ENCODE data around the gene PSENEN.
A peak's percentile ranks its signal among the peaks of the same experiment; 100 is the strongest.

PSENEN gene

GRCh38 chr19:35744430-35745327, 772 bp upstream of the PSENEN start:
- Histone ChIP-seq H3K36me3 (ENCODE audit: low read length) (no peaks in the 10 kb centered on the region), H3K9me3 (ENCODE audit: insufficient read depth, low read length) (no peaks in the 10 kb centered on the region), H3K27ac (ENCODE audit: low read depth, low read length) (peak overlapping the region; percentile 86), H3F3A (ENCODE audit: insufficient read depth) (peaks cover 14% of the 10 kb centered on the region), H4K20me1 (ENCODE audit: low read depth, low read length) (no peaks in the 10 kb centered on the region), H3K27me3 (ENCODE audit: low read length) (no peaks in the 10 kb centered on the region), H3K4me2 (ENCODE audit: low read depth, low read length, poor library complexity, severe bottlenecking) (peak overlapping the region; percentile 75), H2AFZ (ENCODE audit: low read depth, low read length, severe bottlenecking) (peak overlapping the region; percentile 49), H3K9ac (ENCODE audit: low read length) (peak overlapping the region; percentile 75), H3K4me3 (ENCODE audit: insufficient read depth, low read length, poor library complexity, severe bottlenecking) (peak overlapping the region; percentile 76), H3K79me2 (ENCODE audit: insufficient read depth, low read length) (peaks cover 11% of the 10 kb centered on the region), H3K9me2 (replicated peaks; ENCODE audit: insufficient read depth, low read length) (no peaks in the 10 kb centered on the region)
- no peak for TF ChIP-seq EZH2phosphoT487 (conservative IDR thresholded peaks at IDR 0.05; ENCODE audit: low read length)
- TF ChIP-seq, protein P1, sequence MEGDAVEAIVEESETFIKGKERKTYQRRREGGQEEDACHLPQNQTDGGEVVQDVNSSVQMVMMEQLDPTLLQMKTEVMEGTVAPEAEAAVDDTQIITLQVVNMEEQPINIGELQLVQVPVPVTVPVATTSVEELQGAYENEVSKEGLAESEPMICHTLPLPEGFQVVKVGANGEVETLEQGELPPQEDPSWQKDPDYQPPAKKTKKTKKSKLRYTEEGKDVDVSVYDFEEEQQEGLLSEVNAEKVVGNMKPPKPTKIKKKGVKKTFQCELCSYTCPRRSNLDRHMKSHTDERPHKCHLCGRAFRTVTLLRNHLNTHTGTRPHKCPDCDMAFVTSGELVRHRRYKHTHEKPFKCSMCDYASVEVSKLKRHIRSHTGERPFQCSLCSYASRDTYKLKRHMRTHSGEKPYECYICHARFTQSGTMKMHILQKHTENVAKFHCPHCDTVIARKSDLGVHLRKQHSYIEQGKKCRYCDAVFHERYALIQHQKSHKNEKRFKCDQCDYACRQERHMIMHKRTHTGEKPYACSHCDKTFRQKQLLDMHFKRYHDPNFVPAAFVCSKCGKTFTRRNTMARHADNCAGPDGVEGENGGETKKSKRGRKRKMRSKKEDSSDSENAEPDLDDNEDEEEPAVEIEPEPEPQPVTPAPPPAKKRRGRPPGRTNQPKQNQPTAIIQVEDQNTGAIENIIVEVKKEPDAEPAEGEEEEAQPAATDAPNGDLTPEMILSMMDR (IDR thresholded peaks at IDR 0.05; ENCODE audit: insufficient read depth, low read length, poor library complexity, severe bottlenecking) = no peak

- peak overlapping the region; percentile 76 for H3K4me3 ChIP-seq (ENCODE audit: insufficient read depth, low read length, poor library complexity, severe bottlenecking)
- H3K9me3 ChIP-seq (ENCODE audit: insufficient read depth, low read length) = no peaks in the 10 kb centered on the region
- H3K79me2 ChIP-seq (ENCODE audit: insufficient read depth, low read length) = peaks cover 11% of the 10 kb centered on the region
- TF ChIP-seq, protein P1 (IDR thresholded peaks at IDR 0.05; ENCODE audit: insufficient read depth, low read length, poor library complexity, severe bottlenecking) = no peak
- H3K9ac ChIP-seq (ENCODE audit: low read length) = peak overlapping the region; percentile 75
- peak overlapping the region; percentile 32; the same call in 1 of the 2 replicates for H3K27ac ChIP-seq (ENCODE audit: low read depth, low read length)
- H2AFZ ChIP-seq (ENCODE audit: low read depth, low read length, severe bottlenecking) = no peak overlapping the region
- H3K9me2 ChIP-seq (replicated peaks; ENCODE audit: insufficient read depth, low read length) = no peaks in the 10 kb centered on the region
- no peaks in the 10 kb centered on the region for H4K20me1 ChIP-seq (ENCODE audit: low read depth, low read length)
- H3K36me3 ChIP-seq (ENCODE audit: low read length) = no peaks in the 10 kb centered on the region
- H3F3A ChIP-seq (ENCODE audit: insufficient read depth) = peaks cover 10% of the 10 kb centered on the region
- peak overlapping the region; percentile 92 for H3K4me2 ChIP-seq (ENCODE audit: low read depth, low read length, poor library complexity, severe bottlenecking)
- no peaks in the 10 kb centered on the region for H3K27me3 ChIP-seq (ENCODE audit: low read length)
Measured at GRCh38 chr19:35746087-35746462, 624 bp downstream of the PSENEN start.

GRCh38 chr19:35746531-35746930, 1.1 kb downstream of the PSENEN start:
- H2AFZ ChIP-seq (ENCODE audit: low read depth, low read length, severe bottlenecking) = no peak overlapping the region
- no peaks in the 10 kb centered on the region for H3K27me3 ChIP-seq (ENCODE audit: low read length)
- TF ChIP-seq EZH2phosphoT487 (conservative IDR thresholded peaks at IDR 0.05; ENCODE audit: low read length) = no peak
- TF ChIP-seq, protein P1 (IDR thresholded peaks at IDR 0.05; ENCODE audit: insufficient read depth, low read length, poor library complexity, severe bottlenecking) = no peak
- H3K9me3 ChIP-seq (ENCODE audit: insufficient read depth, low read length) = no peaks in the 10 kb centered on the region
- H3K4me2 ChIP-seq (ENCODE audit: low read depth, low read length, poor library complexity, severe bottlenecking) = peak overlapping the region; percentile 92
- no peaks in the 10 kb centered on the region for H3K36me3 ChIP-seq (ENCODE audit: low read length)
- peaks cover 7% of the 10 kb centered on the region for H3F3A ChIP-seq (ENCODE audit: insufficient read depth)
- no peak overlapping the region for H3K27ac ChIP-seq (ENCODE audit: low read depth, low read length)
- H4K20me1 ChIP-seq (ENCODE audit: low read depth, low read length) = no peaks in the 10 kb centered on the region
- no peaks in the 10 kb centered on the region for H3K9me2 ChIP-seq (replicated peaks; ENCODE audit: insufficient read depth, low read length)
- H3K9ac ChIP-seq (ENCODE audit: low read length) = peak overlapping the region; percentile 75
- peak overlapping the region; percentile 76 for H3K4me3 ChIP-seq (ENCODE audit: insufficient read depth, low read length, poor library complexity, severe bottlenecking)
- H3K79me2 ChIP-seq (ENCODE audit: insufficient read depth, low read length) = peaks cover 11% of the 10 kb centered on the region
